ENCODE measurements around the gene NPAS3. TPM values are rescaled to one million over a fixed set of nuclear protein-coding genes. Genes with fewer than 3 reads are reported as not detected.

NPAS3 gene
- total and polyA plus RNA-seq, 2 donors (not counting 3 experiments of a cell fraction or from before 2014, with no cell fraction given) = 0.10 to 0.13 TPM

DNA sequence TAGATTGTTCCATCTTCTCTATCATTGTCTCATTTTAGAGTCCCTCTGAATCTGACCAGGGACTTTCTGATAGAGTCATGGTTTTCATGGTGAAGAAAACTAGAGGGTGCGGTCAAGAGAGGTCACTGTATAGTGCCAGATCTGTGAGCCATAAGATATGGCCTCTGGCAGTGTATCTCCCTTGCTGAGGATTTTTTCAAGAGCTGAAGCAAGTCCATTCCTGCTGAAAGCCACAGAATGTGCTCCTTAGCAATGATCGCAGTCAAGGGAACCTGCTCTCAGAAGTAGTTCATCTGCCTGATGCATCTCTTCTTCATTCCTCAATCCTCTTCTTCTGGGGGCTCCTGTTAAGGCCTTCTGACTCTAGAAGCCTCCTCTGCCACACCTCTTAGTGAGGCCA is 607.0 kb downstream of the NPAS3 start:
- Histone ChIP-seq H4K20me1 (replicated peaks; ENCODE audit: control insufficient read depth, extremely low read depth, insufficient read depth, low read length) (no peaks in the 10 kb centered on the region), H3K4me3 (replicated peaks in 1 of 3; ENCODE audit: insufficient read depth in 1 of 3, low read depth in 1 of 3, low read length in 3 of 3) (no peak overlapping the region), H3K27ac (ENCODE audit: insufficient read depth, low read depth, low read length) (no peak overlapping the region), H3K79me2 (ENCODE audit: control insufficient read depth, insufficient read depth, low read length) (no peaks in the 10 kb centered on the region), H3K36me3 (ENCODE audit: control insufficient read depth in 2 of 2, extremely low read depth in 1 of 2, insufficient read depth in 2 of 2, low read length in 2 of 2) (no peaks in the 10 kb centered on the region), H3K4me1 (ENCODE audit: control insufficient read depth, extremely low read depth, insufficient read depth, low read length) (peaks cover under 1% of the 10 kb centered on the region), H3K9me1 (replicated peaks; ENCODE audit: control insufficient read depth, extremely low read depth, insufficient read depth, low read length) (no peaks in the 10 kb centered on the region), H3K9ac (replicated peaks; ENCODE audit: extremely low read depth, insufficient read depth, low read length) (no peak overlapping the region), H3K9me3 (replicated peaks; ENCODE audit: control insufficient read depth, insufficient read depth, low read length) (no peaks in the 10 kb centered on the region), H2AFZ (ENCODE audit: low read depth, low read length) (no peak overlapping the region), H3K4me2 (ENCODE audit: insufficient read depth, low read length) (no peak overlapping the region), H3K27me3 (ENCODE audit: control insufficient read depth in 2 of 2, insufficient read depth in 2 of 2, low read length in 2 of 2) (no peaks in the 10 kb centered on the region)
- ChIA-PET CTCF (no interaction called here), POLR2A (no interaction called here)
- BruUV-seq (replicated peaks) = no TSS peak
- TF ChIP-seq, protein P1, sequence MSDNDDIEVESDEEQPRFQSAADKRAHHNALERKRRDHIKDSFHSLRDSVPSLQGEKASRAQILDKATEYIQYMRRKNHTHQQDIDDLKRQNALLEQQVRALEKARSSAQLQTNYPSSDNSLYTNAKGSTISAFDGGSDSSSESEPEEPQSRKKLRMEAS (IDR thresholded peaks at IDR 0.05; ENCODE audit: insufficient read depth, insufficient read length) = no peak
- TF ChIP-seq JUN (IDR thresholded peaks at IDR 0.05; ENCODE audit: borderline replicate concordance, insufficient read depth, insufficient read length, low read depth) (no peak), GATA2 (IDR thresholded peaks at IDR 0.05; ENCODE audit: insufficient read depth, insufficient read length, low read depth, low read length) (no peak), POLR2AphosphoS5 (IDR thresholded peaks at IDR 0.05; ENCODE audit: insufficient read depth, low read depth, low read length) (no peak), EZH2 (IDR thresholded peaks at IDR 0.05; ENCODE audit: borderline replicate concordance, low read depth, low read length, severe bottlenecking) (no peak), POLR2A (IDR thresholded peaks at IDR 0.05; ENCODE audit: low read depth, low read length) (no peak), MYC (IDR thresholded peaks at IDR 0.05; ENCODE audit: low read depth, low read length) (no peak), FOS (IDR thresholded peaks at IDR 0.05; ENCODE audit: borderline replicate concordance, insufficient read depth, low read length) (no peak)
- TF ChIP-seq, protein P2, sequence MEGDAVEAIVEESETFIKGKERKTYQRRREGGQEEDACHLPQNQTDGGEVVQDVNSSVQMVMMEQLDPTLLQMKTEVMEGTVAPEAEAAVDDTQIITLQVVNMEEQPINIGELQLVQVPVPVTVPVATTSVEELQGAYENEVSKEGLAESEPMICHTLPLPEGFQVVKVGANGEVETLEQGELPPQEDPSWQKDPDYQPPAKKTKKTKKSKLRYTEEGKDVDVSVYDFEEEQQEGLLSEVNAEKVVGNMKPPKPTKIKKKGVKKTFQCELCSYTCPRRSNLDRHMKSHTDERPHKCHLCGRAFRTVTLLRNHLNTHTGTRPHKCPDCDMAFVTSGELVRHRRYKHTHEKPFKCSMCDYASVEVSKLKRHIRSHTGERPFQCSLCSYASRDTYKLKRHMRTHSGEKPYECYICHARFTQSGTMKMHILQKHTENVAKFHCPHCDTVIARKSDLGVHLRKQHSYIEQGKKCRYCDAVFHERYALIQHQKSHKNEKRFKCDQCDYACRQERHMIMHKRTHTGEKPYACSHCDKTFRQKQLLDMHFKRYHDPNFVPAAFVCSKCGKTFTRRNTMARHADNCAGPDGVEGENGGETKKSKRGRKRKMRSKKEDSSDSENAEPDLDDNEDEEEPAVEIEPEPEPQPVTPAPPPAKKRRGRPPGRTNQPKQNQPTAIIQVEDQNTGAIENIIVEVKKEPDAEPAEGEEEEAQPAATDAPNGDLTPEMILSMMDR (IDR thresholded peaks at IDR 0.05; ENCODE audit: extremely low read depth in 1 of 2, insufficient read depth in 1 of 2, low read depth in 1 of 2, low read length in 2 of 2) = no peak
- FAIRE-seq (no peak), DNase-seq (ENCODE audit: low read depth, low spot score) (no peak)
- dilution Hi-C loops (cut with MboI; ENCODE audit: extremely low pct_ligation_motif_present, low sequenced_read_pairs) = no loop called here
- intact Hi-C loops (cut with micrococcal nuclease) = no loop called here

All from endothelial cell of umbilical vein (primary cell).